ENCODE measurements around the gene ZNF280B. TPM values are rescaled to one million over a fixed set of nuclear protein-coding genes. Genes with fewer than 3 reads are reported as not detected.

Gene ZNF280B
- total RNA-seq, 1 donor from 2014 or later: 7.3 TPM

GRCh38 chr22:22461111-22461510 lies 47.4 kb downstream of the ZNF280B start:
- Mint-ChIP-seq H3K4me3 (no peak overlapping the region), H3K27ac (ENCODE audit: unreplicated experiment) (no peak overlapping the region), H3K4me1 (no peaks in the 10 kb centered on the region), H3K9me3 (peaks cover 17% of the 10 kb centered on the region), H3K36me3 (ENCODE audit: low read depth) (no peaks in the 10 kb centered on the region), H3K27me3 (ENCODE audit: low read depth) (peaks cover 86% of the 10 kb centered on the region)
- DNase-seq (ENCODE audit: low read depth, low spot score): no peak
- TF ChIP-seq, protein P1, sequence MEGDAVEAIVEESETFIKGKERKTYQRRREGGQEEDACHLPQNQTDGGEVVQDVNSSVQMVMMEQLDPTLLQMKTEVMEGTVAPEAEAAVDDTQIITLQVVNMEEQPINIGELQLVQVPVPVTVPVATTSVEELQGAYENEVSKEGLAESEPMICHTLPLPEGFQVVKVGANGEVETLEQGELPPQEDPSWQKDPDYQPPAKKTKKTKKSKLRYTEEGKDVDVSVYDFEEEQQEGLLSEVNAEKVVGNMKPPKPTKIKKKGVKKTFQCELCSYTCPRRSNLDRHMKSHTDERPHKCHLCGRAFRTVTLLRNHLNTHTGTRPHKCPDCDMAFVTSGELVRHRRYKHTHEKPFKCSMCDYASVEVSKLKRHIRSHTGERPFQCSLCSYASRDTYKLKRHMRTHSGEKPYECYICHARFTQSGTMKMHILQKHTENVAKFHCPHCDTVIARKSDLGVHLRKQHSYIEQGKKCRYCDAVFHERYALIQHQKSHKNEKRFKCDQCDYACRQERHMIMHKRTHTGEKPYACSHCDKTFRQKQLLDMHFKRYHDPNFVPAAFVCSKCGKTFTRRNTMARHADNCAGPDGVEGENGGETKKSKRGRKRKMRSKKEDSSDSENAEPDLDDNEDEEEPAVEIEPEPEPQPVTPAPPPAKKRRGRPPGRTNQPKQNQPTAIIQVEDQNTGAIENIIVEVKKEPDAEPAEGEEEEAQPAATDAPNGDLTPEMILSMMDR (conservative IDR thresholded peaks at IDR 0.05): no peak

DNA sequence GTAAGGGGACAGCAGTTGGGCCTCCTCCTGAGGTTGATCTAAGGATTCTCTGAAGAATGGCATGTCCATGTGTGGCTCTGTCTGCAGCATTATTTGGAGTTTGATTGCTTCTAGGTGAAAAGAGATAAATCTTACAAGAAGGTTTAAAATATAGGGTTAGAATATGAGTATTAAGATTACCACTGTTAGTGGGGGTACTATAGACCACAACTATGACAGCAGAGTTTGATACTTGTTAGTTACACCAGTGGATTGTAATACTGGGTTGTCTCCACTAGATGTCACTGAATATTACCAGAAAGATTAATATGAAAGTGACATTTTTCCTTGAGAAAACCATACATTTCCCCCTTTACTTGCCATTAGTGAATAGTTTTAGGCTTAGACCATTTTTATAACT lies 47.9 kb downstream of the ZNF280B start:
- Mint-ChIP-seq H3K27me3 (ENCODE audit: low read depth) (peaks cover 86% of the 10 kb centered on the region), H3K4me3 (no peak overlapping the region), H3K27ac (ENCODE audit: unreplicated experiment) (no peak overlapping the region), H3K4me1 (no peaks in the 10 kb centered on the region), H3K36me3 (ENCODE audit: low read depth) (no peaks in the 10 kb centered on the region), H3K9me3 (peaks cover 17% of the 10 kb centered on the region)
- TF ChIP-seq, protein P1 (conservative IDR thresholded peaks at IDR 0.05): peak; percentile 53
- no peak for DNase-seq (ENCODE audit: low read depth, low spot score)

GRCh38 chr22:22460060-22460459 lies 48.5 kb downstream of the ZNF280B start:
- Mint-ChIP-seq H3K27ac (ENCODE audit: unreplicated experiment) (no peak overlapping the region), H3K4me1 (no peaks in the 10 kb centered on the region), H3K9me3 (peaks cover 17% of the 10 kb centered on the region), H3K4me3 (no peak overlapping the region), H3K27me3 (ENCODE audit: low read depth) (peaks cover 88% of the 10 kb centered on the region), H3K36me3 (ENCODE audit: low read depth) (no peaks in the 10 kb centered on the region)
- TF ChIP-seq, protein P1 (conservative IDR thresholded peaks at IDR 0.05): no peak
- no peak for DNase-seq (ENCODE audit: low read depth, low spot score)

DNA sequence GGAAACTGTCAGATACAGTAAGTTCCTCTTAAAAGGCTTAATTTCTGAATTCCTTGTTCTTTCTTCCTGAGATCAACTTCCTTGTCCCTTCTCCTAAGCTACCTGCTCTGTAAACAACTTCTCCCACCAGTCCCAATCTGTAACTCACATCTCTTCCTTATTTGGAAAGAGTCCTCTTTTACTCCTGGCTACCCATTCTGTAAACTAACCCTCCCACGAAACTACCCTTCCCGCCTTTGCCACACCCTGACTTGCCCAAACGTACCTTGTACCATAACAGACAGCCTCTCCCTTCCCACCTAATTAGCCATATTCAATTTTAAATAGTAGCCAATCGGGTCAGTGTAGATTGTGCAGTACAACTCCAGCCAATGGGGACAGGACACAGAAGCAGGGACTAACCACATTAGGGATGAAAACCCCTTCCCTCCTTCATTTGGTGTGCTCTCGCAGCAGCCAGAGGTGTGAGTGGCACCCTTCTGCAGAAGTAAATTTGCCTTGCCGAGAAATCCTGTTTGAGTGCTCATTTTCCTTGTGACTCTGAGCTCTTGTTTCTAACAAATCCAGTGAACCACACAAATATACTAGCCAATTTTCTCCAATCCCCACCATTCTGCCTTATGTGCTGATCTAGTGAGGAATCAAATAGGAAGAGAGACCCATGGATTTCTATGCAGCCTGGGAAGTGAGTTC lies 49.5 kb downstream of the ZNF280B start:
- no peak for DNase-seq (ENCODE audit: low read depth, low spot score)
- Mint-ChIP-seq H3K27me3 (ENCODE audit: low read depth) (peaks cover 91% of the 10 kb centered on the region), H3K4me3 (no peak overlapping the region), H3K36me3 (ENCODE audit: low read depth) (no peaks in the 10 kb centered on the region), H3K27ac (ENCODE audit: unreplicated experiment) (no peak overlapping the region), H3K4me1 (no peaks in the 10 kb centered on the region), H3K9me3 (peaks cover 17% of the 10 kb centered on the region)
- TF ChIP-seq, protein P1 (conservative IDR thresholded peaks at IDR 0.05): no peak

DNA sequence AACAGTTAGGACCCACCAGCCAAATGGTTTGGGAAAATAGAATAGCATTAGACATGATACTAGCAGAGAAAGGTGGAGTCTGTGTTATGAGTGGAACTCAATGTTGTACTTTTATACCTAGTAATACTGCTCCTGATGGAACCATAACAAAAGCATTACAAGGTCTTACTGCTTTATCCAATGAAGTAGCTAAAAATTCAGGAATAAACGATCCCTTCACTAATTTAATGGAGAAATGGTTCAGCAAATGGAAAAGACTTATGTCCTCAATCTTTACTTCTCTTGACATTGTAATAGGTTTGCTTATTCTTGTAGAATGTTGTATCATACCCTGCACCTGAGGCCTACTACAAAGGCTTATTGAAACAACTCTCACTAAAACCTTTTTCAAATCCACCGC lies 50.2 kb downstream of the ZNF280B start:
- TF ChIP-seq, protein P1 (conservative IDR thresholded peaks at IDR 0.05): no peak
- Mint-ChIP-seq H3K4me1 (no peaks in the 10 kb centered on the region), H3K36me3 (ENCODE audit: low read depth) (no peaks in the 10 kb centered on the region), H3K9me3 (peaks cover 21% of the 10 kb centered on the region), H3K27me3 (ENCODE audit: low read depth) (peaks cover 91% of the 10 kb centered on the region), H3K27ac (ENCODE audit: unreplicated experiment) (no peak overlapping the region), H3K4me3 (no peak overlapping the region)
- no peak for DNase-seq (ENCODE audit: low read depth, low spot score)

Data from neural crest cell (in vitro differentiated cells).